ENCODE results near the gene CYP2E1.
A peak's percentile ranks its signal among the peaks of the same experiment; 100 is the strongest.

- TF ChIP-seq CTCF (IDR thresholded peaks at IDR 0.05) (peak in 1 of 6 experiments; percentile 48), POLR2A (IDR thresholded peaks at IDR 0.05) (no peak)
Observed at GRCh38 chr10:133565441-133566294, 38.5 kb downstream of the CYP2E1 start, which contains the start of gene SYCE1.

Measured in esophagus squamous epithelium (tissue), 4 donors.